Keratinocyte (primary cell): ENCODE measurements around the gene GLIPR1. TPM values are rescaled to one million over a fixed set of nuclear protein-coding genes. Genes with fewer than 3 reads are reported as not detected.

Experiments used
- DNase-seq: peaks from one replicate; pipeline ENCODE4 v3.0.0-alpha.2; 2011; ENCODE audit warnings: low read depth, missing footprints, low spot score
- FAIRE-seq: peaks from 2 replicates; lab custom pipeline; 2011; peaks lifted over from hg19 to GRCh38; lab: Jason Lieb, UNC
- H2AFZ ChIP-seq: 2 replicates; pipeline ENCODE4 v1.6.0; 2012; ENCODE audit warnings: low read length, control low read depth, inconsistent platforms; ENCODE audit not compliant: control insufficient read depth
- H3K27ac ChIP-seq: 2 replicates; pipeline ENCODE4 v1.5.1; 2011; ENCODE audit warnings: low read length; ENCODE audit not compliant: control insufficient read depth, insufficient read depth
- H3K27me3 ChIP-seq: 3 replicates; pipeline ENCODE4 v1.6.0; 2011; ENCODE audit warnings: low read length; ENCODE audit not compliant: control insufficient read depth, insufficient read depth; ENCODE audit errors: extremely low read depth
- H3K36me3 ChIP-seq, 2 experiments: 2 replicates in 1 of 2; 3 replicates in 1 of 2; pipeline ENCODE4 v1.5.1; 2011; ENCODE audit warnings: low read length in 2 of 2, mild to moderate bottlenecking in 1 of 2; ENCODE audit not compliant: control insufficient read depth in 2 of 2, insufficient read depth in 2 of 2; ENCODE audit errors: extremely low read depth in 1 of 2
- H3K4me1 ChIP-seq: 3 replicates; pipeline ENCODE4 v1.5.1; 2011; ENCODE audit warnings: low read length; ENCODE audit not compliant: control insufficient read depth, insufficient read depth; ENCODE audit errors: extremely low read depth
- H3K4me2 ChIP-seq: 3 replicates; pipeline ENCODE4 v1.6.0; 2011; ENCODE audit warnings: low read depth, low read length; ENCODE audit not compliant: control insufficient read depth, insufficient read depth; ENCODE audit errors: extremely low read depth
- H3K4me3 ChIP-seq, 3 experiments: fragments of 200-600 bp in 1 of 3; sonication (generic) in 1 of 3; 2 replicates in 2 of 3; 3 replicates in 1 of 3; pipeline ENCODE4 v1.5.1; 2011 to 2016; ENCODE audit warnings: low read length in 3 of 3, mild to moderate bottlenecking in 3 of 3, control low read depth in 2 of 3, inconsistent platforms in 1 of 3, low read depth in 1 of 3, mixed read lengths in 1 of 3, mixed run types in 1 of 3, moderate library complexity in 1 of 3; ENCODE audit not compliant: control insufficient read depth in 2 of 3, insufficient read depth in 2 of 3; ENCODE audit errors: extremely low read depth in 1 of 3
- H3K79me2 ChIP-seq: 2 replicates; pipeline ENCODE4 v1.6.0; 2012; ENCODE audit warnings: low read length; ENCODE audit not compliant: control insufficient read depth, insufficient read depth
- H3K9ac ChIP-seq: 3 replicates; pipeline ENCODE4 v1.6.0; 2011; ENCODE audit warnings: low read length; ENCODE audit not compliant: control insufficient read depth, insufficient read depth; ENCODE audit errors: extremely low read depth
- H3K9me1 ChIP-seq: 3 replicates; pipeline ENCODE4 v1.6.0; 2011; ENCODE audit warnings: low read length; ENCODE audit not compliant: control insufficient read depth, insufficient read depth; ENCODE audit errors: extremely low read depth
- H3K9me3 ChIP-seq: 2 replicates; pipeline ENCODE4 v1.5.1; 2012; ENCODE audit warnings: low read depth, low read length; ENCODE audit not compliant: control insufficient read depth
- H4K20me1 ChIP-seq: 3 replicates; pipeline ENCODE4 v1.6.0; 2011; ENCODE audit warnings: low read length; ENCODE audit not compliant: control insufficient read depth, insufficient read depth; ENCODE audit errors: extremely low read depth
- EZH2 ChIP-seq: IDR thresholded peaks from one replicate; pipeline ENCODE4 v1.6.1; 2012; ENCODE audit warnings: inconsistent platforms, mild to moderate bottlenecking, low read length, moderate library complexity
- dilution Hi-C: fragments of 300-500 bp; cut with MboI; formaldehyde crosslinking; loops from one replicate; pipeline ENCODE4 v1.7.0; 2020; ENCODE audit warnings: low sequenced_read_pairs; ENCODE audit not compliant: extremely low pct_ligation_motif_present
- polyA plus RNA-seq, 5 experiments: library from polyadenylated mRNA; depleted of rRNA in 3 of 5; stranded (reverse) in 3 of 5; stranded (forward) in 1 of 5; unstranded in 1 of 5; fragments of >200 nt; gene quantifications; 1 replicate in 1 of 5; 2 replicates in 3 of 5; 3 replicates in 1 of 5; pipeline versions ENCODE4 v1.2.1 to v1.2.3, GENCODE V29; 2011 to 2012; ENCODE audit warnings: missing spikeins in 2 of 5, low read depth in 1 of 5, low replicate concordance in 1 of 5
- TF ChIP-seq, protein P1 (sequence below), 3 experiments: IDR thresholded peaks in 1 of 3; conservative IDR thresholded peaks in 1 of 3; optimal IDR thresholded peaks in 1 of 3; 2 replicates in 2 of 3; 3 replicates in 1 of 3; pipeline versions ENCODE3 to v1.5.1; 2011; ENCODE audit warnings: low read length in 3 of 3, mild to moderate bottlenecking in 3 of 3, moderate library complexity in 2 of 3, control low read depth in 1 of 3, inconsistent platforms in 1 of 3; ENCODE audit not compliant: insufficient read depth in 2 of 3; ENCODE audit errors: extremely low read depth in 1 of 3

The GLIPR1 gene
- polyA plus RNA-seq, 1 donor (not counting 4 experiments of a cell fraction or from before 2014, with no cell fraction given), result 10.2 TPM

DNA sequence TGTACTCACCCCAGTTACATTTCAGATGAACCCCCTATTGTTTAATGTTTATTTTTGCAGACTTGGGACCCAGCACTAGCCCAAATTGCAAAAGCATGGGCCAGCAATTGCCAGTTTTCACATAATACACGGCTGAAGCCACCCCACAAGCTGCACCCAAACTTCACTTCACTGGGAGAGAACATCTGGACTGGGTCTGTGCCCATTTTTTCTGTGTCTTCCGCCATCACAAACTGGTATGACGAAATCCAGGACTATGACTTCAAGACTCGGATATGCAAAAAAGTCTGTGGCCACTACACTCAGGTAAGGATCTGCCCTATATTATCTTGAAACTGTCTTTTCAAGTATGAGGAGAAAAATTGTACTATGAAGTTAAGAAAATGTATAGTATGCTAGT lies 1.2 kb downstream of the GLIPR1 start:
- no peak for FAIRE-seq
- dilution Hi-C loops, result no loop called here
- TF ChIP-seq, protein P1, sequence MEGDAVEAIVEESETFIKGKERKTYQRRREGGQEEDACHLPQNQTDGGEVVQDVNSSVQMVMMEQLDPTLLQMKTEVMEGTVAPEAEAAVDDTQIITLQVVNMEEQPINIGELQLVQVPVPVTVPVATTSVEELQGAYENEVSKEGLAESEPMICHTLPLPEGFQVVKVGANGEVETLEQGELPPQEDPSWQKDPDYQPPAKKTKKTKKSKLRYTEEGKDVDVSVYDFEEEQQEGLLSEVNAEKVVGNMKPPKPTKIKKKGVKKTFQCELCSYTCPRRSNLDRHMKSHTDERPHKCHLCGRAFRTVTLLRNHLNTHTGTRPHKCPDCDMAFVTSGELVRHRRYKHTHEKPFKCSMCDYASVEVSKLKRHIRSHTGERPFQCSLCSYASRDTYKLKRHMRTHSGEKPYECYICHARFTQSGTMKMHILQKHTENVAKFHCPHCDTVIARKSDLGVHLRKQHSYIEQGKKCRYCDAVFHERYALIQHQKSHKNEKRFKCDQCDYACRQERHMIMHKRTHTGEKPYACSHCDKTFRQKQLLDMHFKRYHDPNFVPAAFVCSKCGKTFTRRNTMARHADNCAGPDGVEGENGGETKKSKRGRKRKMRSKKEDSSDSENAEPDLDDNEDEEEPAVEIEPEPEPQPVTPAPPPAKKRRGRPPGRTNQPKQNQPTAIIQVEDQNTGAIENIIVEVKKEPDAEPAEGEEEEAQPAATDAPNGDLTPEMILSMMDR (optimal IDR thresholded peaks at IDR 0.05 in 1 of 3, IDR thresholded peaks at IDR 0.05 in 1 of 3, conservative IDR thresholded peaks at IDR 0.05 in 1 of 3; ENCODE audit: extremely low read depth in 1 of 3, insufficient read depth in 2 of 3, low read length in 3 of 3), result no peak
- TF ChIP-seq EZH2, result no peak
- Histone ChIP-seq H3K9ac (no peak overlapping the region), H3K79me2 (no peaks in the 10 kb centered on the region), H3K27me3 (no peaks in the 10 kb centered on the region), H3K36me3 (no peaks in the 10 kb centered on the region), H2AFZ (no peak overlapping the region), H3K9me3 (no peaks in the 10 kb centered on the region), H4K20me1 (no peaks in the 10 kb centered on the region), H3K9me1 (no peaks in the 10 kb centered on the region), H3K27ac (no peak overlapping the region), H3K4me2 (no peak overlapping the region), H3K4me3 (peak overlapping the region in 1 of 3 experiments; percentile 1), H3K4me1 (peaks cover 9% of the 10 kb centered on the region)
- DNase-seq, result no peak

DNA sequence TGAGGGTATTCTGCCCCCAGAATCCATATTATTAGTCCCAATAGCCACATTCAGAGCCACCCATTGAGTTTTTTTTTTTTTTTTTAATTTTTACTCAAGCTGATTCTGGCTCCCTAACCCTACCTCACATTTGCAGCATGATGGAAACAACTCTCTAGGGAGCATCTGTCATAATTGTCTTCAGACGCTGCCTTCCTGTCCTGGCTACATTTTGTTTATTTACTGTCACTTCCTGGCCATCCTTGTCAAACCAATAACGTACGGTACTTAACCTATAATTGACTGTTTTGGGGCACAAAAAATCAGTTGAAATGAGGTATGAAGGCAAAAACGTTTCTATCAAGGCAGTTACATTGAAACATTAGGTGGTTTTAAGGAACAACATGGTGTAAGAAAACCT lies 2.1 kb downstream of the GLIPR1 start:
- Histone ChIP-seq H3K27ac (no peak overlapping the region), H3K9ac (no peak overlapping the region)

More for the DNA sequence above, 2.1 kb downstream of the GLIPR1 start:
- H2AFZ ChIP-seq, result no peak overlapping the region
- TF ChIP-seq, protein P1 (optimal IDR thresholded peaks at IDR 0.05 in 1 of 3, IDR thresholded peaks at IDR 0.05 in 1 of 3, conservative IDR thresholded peaks at IDR 0.05 in 1 of 3; ENCODE audit: extremely low read depth in 1 of 3, insufficient read depth in 2 of 3, low read length in 3 of 3), result no peak
- no peak for TF ChIP-seq EZH2
- no peaks in the 10 kb centered on the region for H4K20me1 ChIP-seq
- no peaks in the 10 kb centered on the region for H3K9me3 ChIP-seq
- H3K9me1 ChIP-seq, result no peaks in the 10 kb centered on the region
- FAIRE-seq, result no peak
- no peak overlapping the region for H3K4me2 ChIP-seq
- H3K4me3 ChIP-seq, result no peak overlapping the region
- no peaks in the 10 kb centered on the region for H3K79me2 ChIP-seq
- peaks cover 9% of the 10 kb centered on the region for H3K4me1 ChIP-seq
- no peak for DNase-seq
- dilution Hi-C loops, result no loop called here
- H3K27me3 ChIP-seq, result no peaks in the 10 kb centered on the region
- H3K36me3 ChIP-seq, result no peaks in the 10 kb centered on the region
